ENCODE data around the gene PLAGL2. TPM values are rescaled to one million over a fixed set of nuclear protein-coding genes. Genes with fewer than 3 reads are reported as not detected.

Gene PLAGL2
- total and polyA plus RNA-seq, 2 donors (not counting 1 experiment from before 2014, with no cell fraction given): 1.6 to 2.3 TPM

DNA sequence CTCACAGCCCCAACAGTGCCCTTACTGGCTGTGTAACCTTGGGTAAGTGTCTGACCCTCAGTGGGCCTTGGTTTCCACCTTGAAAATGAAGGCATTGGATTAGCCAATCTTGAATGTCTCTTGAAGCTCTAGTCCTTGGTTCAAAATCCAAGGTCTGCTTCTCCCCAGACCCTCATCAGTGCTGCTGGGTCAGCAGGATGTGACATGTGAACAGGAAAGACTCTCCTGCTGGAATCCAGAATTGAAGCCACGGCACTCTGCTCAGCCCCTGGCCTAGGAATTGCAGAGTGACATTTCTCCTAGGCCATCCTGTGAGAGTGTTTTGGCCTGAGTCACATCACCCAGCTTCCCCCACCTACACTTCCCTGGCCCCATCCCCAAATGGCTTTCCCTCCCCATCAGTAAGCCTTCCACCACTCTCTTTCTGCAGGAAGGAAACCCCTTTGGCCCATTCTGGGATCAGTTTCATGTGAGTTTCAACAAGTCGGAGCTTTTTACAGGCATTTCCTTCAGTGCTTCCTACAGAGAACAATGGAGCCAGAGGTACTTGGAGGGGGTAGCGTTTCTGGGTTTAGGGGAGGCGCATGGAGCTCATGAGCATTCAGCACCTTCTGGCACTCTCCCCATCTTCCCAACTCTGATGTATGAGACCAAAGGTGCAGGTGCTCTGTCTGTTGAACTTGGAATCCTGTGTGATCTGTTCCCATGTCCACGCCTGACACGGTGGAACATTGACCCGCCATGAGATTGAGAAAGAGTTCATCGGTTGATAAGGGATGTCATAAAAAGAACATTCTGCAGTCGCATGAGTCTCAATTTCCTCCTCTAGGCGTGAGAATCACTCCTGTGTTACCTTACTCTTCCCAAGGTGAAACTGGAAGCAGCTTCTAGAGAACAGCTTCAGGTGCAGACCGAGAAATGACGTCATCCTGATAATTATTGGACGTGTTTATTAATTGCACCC lies 8.9 kb upstream of the PLAGL2 start:
- no peaks in the 10 kb centered on the region for H3K9me3 ChIP-seq (ENCODE audit: control insufficient read depth, insufficient read depth, low read depth, low read length)
- H3K9ac ChIP-seq (ENCODE audit: insufficient read depth, low read length): no peak overlapping the region
- H4K20me1 ChIP-seq (ENCODE audit: control insufficient read depth, extremely low read depth, insufficient read depth, low read length): no peaks in the 10 kb centered on the region
- H3K36me3 ChIP-seq (ENCODE audit: control insufficient read depth, insufficient read depth, low read length): peaks cover 1% of the 10 kb centered on the region
- H3K4me2 ChIP-seq (ENCODE audit: extremely low read depth, insufficient read depth, low read length): no peak overlapping the region
- no peaks in the 10 kb centered on the region for H3K4me1 ChIP-seq (ENCODE audit: control insufficient read depth, extremely low read depth, insufficient read depth, low read length)
- H3K27ac ChIP-seq (ENCODE audit: insufficient read depth, low read length): no peak overlapping the region
- TF ChIP-seq, protein P1, sequence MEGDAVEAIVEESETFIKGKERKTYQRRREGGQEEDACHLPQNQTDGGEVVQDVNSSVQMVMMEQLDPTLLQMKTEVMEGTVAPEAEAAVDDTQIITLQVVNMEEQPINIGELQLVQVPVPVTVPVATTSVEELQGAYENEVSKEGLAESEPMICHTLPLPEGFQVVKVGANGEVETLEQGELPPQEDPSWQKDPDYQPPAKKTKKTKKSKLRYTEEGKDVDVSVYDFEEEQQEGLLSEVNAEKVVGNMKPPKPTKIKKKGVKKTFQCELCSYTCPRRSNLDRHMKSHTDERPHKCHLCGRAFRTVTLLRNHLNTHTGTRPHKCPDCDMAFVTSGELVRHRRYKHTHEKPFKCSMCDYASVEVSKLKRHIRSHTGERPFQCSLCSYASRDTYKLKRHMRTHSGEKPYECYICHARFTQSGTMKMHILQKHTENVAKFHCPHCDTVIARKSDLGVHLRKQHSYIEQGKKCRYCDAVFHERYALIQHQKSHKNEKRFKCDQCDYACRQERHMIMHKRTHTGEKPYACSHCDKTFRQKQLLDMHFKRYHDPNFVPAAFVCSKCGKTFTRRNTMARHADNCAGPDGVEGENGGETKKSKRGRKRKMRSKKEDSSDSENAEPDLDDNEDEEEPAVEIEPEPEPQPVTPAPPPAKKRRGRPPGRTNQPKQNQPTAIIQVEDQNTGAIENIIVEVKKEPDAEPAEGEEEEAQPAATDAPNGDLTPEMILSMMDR (conservative IDR thresholded peaks at IDR 0.05 in 1 of 2, IDR thresholded peaks at IDR 0.05 in 1 of 2; ENCODE audit: low read depth in 1 of 2, low read length in 2 of 2): no peak
- TF ChIP-seq EZH2 (IDR thresholded peaks at IDR 0.05; ENCODE audit: low read length, missing control alignments): no peak
- H3K79me2 ChIP-seq (ENCODE audit: control insufficient read depth, insufficient read depth, low read length): no peaks in the 10 kb centered on the region
- no peaks in the 10 kb centered on the region for H3K27me3 ChIP-seq (ENCODE audit: control insufficient read depth, insufficient read depth, low read length)
- DNase-seq (ENCODE audit: low read depth in 2 of 2): no peak
- H2AFZ ChIP-seq (ENCODE audit: low read length): no peak overlapping the region
- H3K4me3 ChIP-seq (replicated peaks in 1 of 4; ENCODE audit: control extremely low read depth in 1 of 4, insufficient read depth in 1 of 4, low read depth in 3 of 4, low read length in 4 of 4): no peak overlapping the region

DNA sequence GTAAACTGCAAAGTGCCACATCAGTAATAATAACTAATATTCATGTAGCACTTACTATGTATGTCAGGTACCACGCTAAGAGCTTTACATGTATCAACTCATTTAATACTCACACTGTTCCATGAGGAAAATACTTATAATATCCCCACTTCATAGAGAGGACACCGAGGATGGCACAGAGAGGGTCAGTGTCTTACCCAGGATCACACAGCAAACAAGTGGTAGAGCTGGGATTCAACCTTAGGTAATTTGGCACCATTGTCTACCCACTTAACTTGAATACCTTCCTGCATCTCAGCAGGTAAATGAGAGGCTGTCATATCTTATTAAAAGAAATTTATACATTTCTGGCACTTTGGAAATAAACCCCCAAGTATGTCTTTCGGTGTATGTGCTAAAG lies 8.2 kb upstream of the PLAGL2 start:
- H4K20me1 ChIP-seq (ENCODE audit: control insufficient read depth, extremely low read depth, insufficient read depth, low read length): no peaks in the 10 kb centered on the region
- no peak overlapping the region for H2AFZ ChIP-seq (ENCODE audit: low read length)
- no peak overlapping the region for H3K4me2 ChIP-seq (ENCODE audit: extremely low read depth, insufficient read depth, low read length)
- H3K79me2 ChIP-seq (ENCODE audit: control insufficient read depth, insufficient read depth, low read length): no peaks in the 10 kb centered on the region
- no peak overlapping the region for H3K4me3 ChIP-seq (replicated peaks in 1 of 4; ENCODE audit: control extremely low read depth in 1 of 4, insufficient read depth in 1 of 4, low read depth in 3 of 4, low read length in 4 of 4)
- no peak for DNase-seq (ENCODE audit: low read depth in 2 of 2)
- H3K9me3 ChIP-seq (ENCODE audit: control insufficient read depth, insufficient read depth, low read depth, low read length): no peaks in the 10 kb centered on the region
- TF ChIP-seq, protein P1 (conservative IDR thresholded peaks at IDR 0.05 in 1 of 2, IDR thresholded peaks at IDR 0.05 in 1 of 2; ENCODE audit: low read depth in 1 of 2, low read length in 2 of 2): no peak
- TF ChIP-seq EZH2 (IDR thresholded peaks at IDR 0.05; ENCODE audit: low read length, missing control alignments): no peak
- H3K27ac ChIP-seq (ENCODE audit: insufficient read depth, low read length): no peak overlapping the region
- no peaks in the 10 kb centered on the region for H3K4me1 ChIP-seq (ENCODE audit: control insufficient read depth, extremely low read depth, insufficient read depth, low read length)
- peaks cover 1% of the 10 kb centered on the region for H3K36me3 ChIP-seq (ENCODE audit: control insufficient read depth, insufficient read depth, low read length)
- H3K9ac ChIP-seq (ENCODE audit: insufficient read depth, low read length): no peak overlapping the region
- H3K27me3 ChIP-seq (ENCODE audit: control insufficient read depth, insufficient read depth, low read length): no peaks in the 10 kb centered on the region

DNA sequence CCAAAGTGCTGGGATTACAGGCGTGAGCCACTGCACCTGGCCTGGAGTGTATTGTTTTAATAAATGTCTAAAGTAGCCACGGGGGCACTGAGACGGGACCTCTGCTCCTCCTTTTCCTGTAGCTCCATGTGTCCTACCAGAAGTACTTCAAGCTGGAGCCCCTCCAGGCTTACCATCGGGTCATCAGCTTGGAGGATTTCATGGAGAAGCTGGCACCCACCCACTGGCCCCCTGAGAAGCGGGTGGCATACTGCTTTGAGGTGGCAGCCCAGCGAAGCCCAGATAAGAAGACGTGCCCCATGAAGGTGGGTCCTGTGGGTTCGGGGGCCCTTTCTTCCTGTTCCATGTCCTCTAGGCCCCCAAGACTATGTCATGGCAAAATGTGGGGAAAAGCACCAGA lies 7.6 kb upstream of the PLAGL2 start:
- Histone ChIP-seq H3K4me3 (replicated peaks in 1 of 4; ENCODE audit: control extremely low read depth in 1 of 4, insufficient read depth in 1 of 4, low read depth in 3 of 4, low read length in 4 of 4) (no peak overlapping the region), H4K20me1 (ENCODE audit: control insufficient read depth, extremely low read depth, insufficient read depth, low read length) (no peaks in the 10 kb centered on the region), H3K9me3 (ENCODE audit: control insufficient read depth, insufficient read depth, low read depth, low read length) (no peaks in the 10 kb centered on the region), H3K4me1 (ENCODE audit: control insufficient read depth, extremely low read depth, insufficient read depth, low read length) (no peaks in the 10 kb centered on the region), H3K36me3 (ENCODE audit: control insufficient read depth, insufficient read depth, low read length) (peaks cover 1% of the 10 kb centered on the region), H3K9ac (ENCODE audit: insufficient read depth, low read length) (no peak overlapping the region), H3K79me2 (ENCODE audit: control insufficient read depth, insufficient read depth, low read length) (no peaks in the 10 kb centered on the region), H3K27me3 (ENCODE audit: control insufficient read depth, insufficient read depth, low read length) (no peaks in the 10 kb centered on the region), H3K27ac (ENCODE audit: insufficient read depth, low read length) (no peak overlapping the region), H3K4me2 (ENCODE audit: extremely low read depth, insufficient read depth, low read length) (no peak overlapping the region), H2AFZ (ENCODE audit: low read length) (no peak overlapping the region)
- no peak for DNase-seq (ENCODE audit: low read depth in 2 of 2)
- TF ChIP-seq, protein P1 (conservative IDR thresholded peaks at IDR 0.05 in 1 of 2, IDR thresholded peaks at IDR 0.05 in 1 of 2; ENCODE audit: low read depth in 1 of 2, low read length in 2 of 2): no peak
- TF ChIP-seq EZH2 (IDR thresholded peaks at IDR 0.05; ENCODE audit: low read length, missing control alignments): no peak

All from fibroblast of lung (primary cell).